K562 (cell line): ENCODE data around the gene CCSER1. TPM values are rescaled to one million over a fixed set of nuclear protein-coding genes. Genes with fewer than 3 reads are reported as not detected.

ENCODE experiments used
- ATAC-seq: fragments of 200-7000 bp; cut with Tn5 transposase; 3 replicates; pipeline ENCODE4 v1.9.1; 2020; ENCODE audit warnings: moderate library complexity
- BruUV-seq: library from RNA; stranded (reverse); fragments of 400-500 nt; replicated peaks from 2 replicates; lab custom pipeline; 2021; lab: Mats Ljungman, UMichigan
- CTCF ChIA-PET: fragments of 300-600 bp; formaldehyde crosslinking; extraction: SDS; loops from one replicate; lab custom pipeline; 2021; ENCODE audit warnings: low intra/inter-chr PET ratio; lab: Yijun Ruan, JAX
- POLR2A ChIA-PET: fragments of 300-600, 350-650 bp; sonication (Branson Sonifier 250); formaldehyde crosslinking; extraction: SDS; loops from one replicate; lab custom pipeline; 2021; ENCODE audit warnings: antibody characterized with exemption, inconsistent platforms; lab: Yijun Ruan, JAX
- DNase-seq, 4 experiments: peaks; one replicate each; pipeline versions ENCODE4 v3.0.0 to v3.0.0-alpha.2; 2011 to 2018; ENCODE audit warnings: low spot score in 3 of 4, mixed read lengths in 3 of 4; ENCODE audit errors: extremely low read depth in 1 of 4
- FAIRE-seq: peaks from 2 replicates; lab custom pipeline; 2011; peaks lifted over from hg19 to GRCh38; lab: Jason Lieb, UNC
- H2AFZ ChIP-seq: 2 replicates; pipeline ENCODE4 v1.6.0; 2011; ENCODE audit warnings: low read depth, low read length, control low read depth, inconsistent platforms
- H3K27ac ChIP-seq: fragments of 200-600 bp; 3 replicates; pipeline ENCODE4 v1.8.0; 2011; ENCODE audit warnings: low read depth, mild to moderate bottlenecking, control low read depth, inconsistent platforms, low read length, moderate library complexity, mixed read lengths; ENCODE audit errors: extremely low read depth
- H3K27me3 ChIP-seq, 2 experiments: fragments of 300-600 bp in 1 of 2; 2 replicates in 1 of 2; 3 replicates in 1 of 2; pipeline versions ENCODE4 v1.6.0 to v1.8.0; 2011; ENCODE audit warnings: inconsistent platforms in 2 of 2, low read length in 2 of 2, mild to moderate bottlenecking in 1 of 2, mixed read lengths in 1 of 2, moderate library complexity in 1 of 2; ENCODE audit not compliant: control insufficient read depth in 2 of 2, insufficient read depth in 2 of 2
- H3K36me3 ChIP-seq: fragments of 300-600 bp; 3 replicates; pipeline ENCODE4 v1.8.0; 2011; ENCODE audit warnings: mild to moderate bottlenecking, low read length, inconsistent platforms; ENCODE audit not compliant: control insufficient read depth, insufficient read depth
- H3K4me1 ChIP-seq, 2 experiments: fragments of 200-600 bp in 1 of 2; replicated peaks in 1 of 2; 2 replicates in 1 of 2; 3 replicates in 1 of 2; pipeline versions ENCODE4 v1.5.1 to v1.8.0; 2011; ENCODE audit warnings: inconsistent platforms in 2 of 2, low read length in 2 of 2, mild to moderate bottlenecking in 1 of 2, mixed read lengths in 1 of 2, moderate library complexity in 1 of 2; ENCODE audit not compliant: control insufficient read depth in 2 of 2, insufficient read depth in 2 of 2
- H3K4me2 ChIP-seq: 2 replicates; pipeline ENCODE4 v1.6.1; 2011; ENCODE audit warnings: low read length, control low read depth, inconsistent platforms, mixed read lengths; ENCODE audit not compliant: insufficient read depth
- H3K4me3 ChIP-seq: fragments of 200-600 bp; sonication (generic), shearing (Covaris generic); 2 replicates; pipeline ENCODE4 v1.5.1; 2016; ENCODE audit warnings: control low read depth, inconsistent platforms
- H3K79me2 ChIP-seq: fragments of 200-600 bp; 3 replicates; pipeline ENCODE4 v1.8.0; 2011; ENCODE audit warnings: low read length, inconsistent platforms; ENCODE audit not compliant: control insufficient read depth, insufficient read depth
- H3K9ac ChIP-seq, 2 experiments: 2 replicates each; pipeline versions ENCODE4 v1.6.0 to v1.6.1; 2011; ENCODE audit warnings: low read depth in 2 of 2, low read length in 2 of 2, control low read depth in 1 of 2, inconsistent platforms in 1 of 2, mild to moderate bottlenecking in 1 of 2, mixed read lengths in 1 of 2; ENCODE audit not compliant: insufficient read depth in 1 of 2
- H3K9me1 ChIP-seq: one replicate; pipeline ENCODE4 v1.6.0; 2011; ENCODE audit warnings: inconsistent platforms, mild to moderate bottlenecking, low read length, moderate library complexity; ENCODE audit not compliant: control insufficient read depth, insufficient read depth
- H3K9me3 ChIP-seq: replicated peaks from 2 replicates; pipeline ENCODE4 v1.5.1; 2011; ENCODE audit warnings: low read depth, low read length, inconsistent platforms; ENCODE audit not compliant: control insufficient read depth, insufficient read depth
- H4K20me1 ChIP-seq: replicated peaks from 2 replicates; pipeline ENCODE4 v1.6.1; 2011; ENCODE audit warnings: low read length, inconsistent platforms, mixed read lengths; ENCODE audit not compliant: control insufficient read depth, insufficient read depth
- C11orf30 ChIP-seq: fragments of 450-650 bp; IDR thresholded peaks from 2 replicates; pipeline ENCODE4 v1.6.1; 2016; ENCODE audit warnings: low read depth, mild to moderate bottlenecking
- CBFA2T2 ChIP-seq: fragments of 450-650 bp; conservative IDR thresholded peaks from 2 replicates; pipeline ENCODE4 v1.6.1; 2017; ENCODE audit warnings: mild to moderate bottlenecking
- CREB3L1 ChIP-seq: fragments of 450-650 bp; IDR thresholded peaks from 2 replicates; pipeline ENCODE4 v1.6.1; 2014; ENCODE audit warnings: low read depth, mild to moderate bottlenecking, moderate library complexity, borderline replicate concordance
- CREBBP ChIP-seq: IDR thresholded peaks from one replicate; pipeline ENCODE4 v1.6.1; 2012; ENCODE audit warnings: low read depth, mild to moderate bottlenecking, control low read depth, inconsistent platforms, low read length
- DDX20 ChIP-seq: fragments of 450-650 bp; IDR thresholded peaks from 2 replicates; pipeline ENCODE4 v1.6.1; 2016; ENCODE audit warnings: missing genetic modification characterization, low read depth, mild to moderate bottlenecking, missing compliant biosample characterization, moderate library complexity
- EWSR1 ChIP-seq: fragments of 450-650 bp; IDR thresholded peaks from 2 replicates; pipeline ENCODE4 v1.6.1; 2018; ENCODE audit warnings: borderline replicate concordance, mild to moderate bottlenecking, low read depth, moderate library complexity; ENCODE audit not compliant: partially characterized antibody
- LARP7 ChIP-seq: fragments of 450-650 bp; IDR thresholded peaks from 2 replicates; pipeline ENCODE4 v1.6.1; 2016
- PPARD ChIP-seq: fragments of 250-450 bp; sonication (Bioruptor Pico); IDR thresholded peaks from 2 replicates; pipeline ENCODE4 v1.8.0; 2022; ENCODE audit warnings: inconsistent platforms, mild to moderate bottlenecking, moderate library complexity
- PYGO2 ChIP-seq: fragments of 450-650 bp; IDR thresholded peaks from 2 replicates; pipeline ENCODE4 v1.6.1; 2016; ENCODE audit warnings: mild to moderate bottlenecking, missing genetic modification characterization, moderate library complexity, missing compliant biosample characterization
- RBM25 ChIP-seq: fragments of 200-400 bp; formaldehyde crosslinking; IDR thresholded peaks from 2 replicates; pipeline ENCODE4 v1.6.1; 2018; ENCODE audit warnings: low read length, low read depth, moderate library complexity; ENCODE audit not compliant: severe bottlenecking
- RFX5 ChIP-seq: IDR thresholded peaks from 2 replicates; pipeline ENCODE4 v1.6.1; 2011; ENCODE audit warnings: low read depth, mild to moderate bottlenecking, improper control_type of control experiment, low read length
- STAG1 ChIP-seq: sonication (generic); formaldehyde crosslinking; IDR thresholded peaks from 2 replicates; pipeline ENCODE4 v1.5.0; 2020; ENCODE audit warnings: missing genetic modification reagents, borderline replicate concordance
- TEAD4 ChIP-seq, 2 experiments: sonication (generic) in 1 of 2; formaldehyde crosslinking in 1 of 2; IDR thresholded peaks; 2 replicates each; pipeline versions ENCODE4 v1.6.1 to v1.8.0; 2012 to 2022; ENCODE audit warnings: borderline replicate concordance in 1 of 2, inconsistent platforms in 1 of 2, low read length in 1 of 2, mild to moderate bottlenecking in 1 of 2, missing genetic modification reagents in 1 of 2
- TFAM ChIP-seq: fragments of 250-450 bp; sonication (Bioruptor Pico); conservative IDR thresholded peaks from 2 replicates; pipeline ENCODE4 v1.5.0; 2021; ENCODE audit warnings: mild to moderate bottlenecking, moderate library complexity
- ZNF165 ChIP-seq: fragments of 250-450 bp; sonication (Bioruptor Pico); IDR thresholded peaks from 2 replicates; pipeline ENCODE4 v1.4.0; 2020; ENCODE audit warnings: borderline replicate concordance
- ZNF24 ChIP-seq: fragments of 450-650 bp; IDR thresholded peaks from 2 replicates; pipeline ENCODE4 v1.6.1; 2016
- ZNF3 ChIP-seq: fragments of 250-450 bp; sonication (Bioruptor Pico); IDR thresholded peaks from 2 replicates; pipeline ENCODE4 v1.5.0; 2021; ENCODE audit warnings: mild to moderate bottlenecking, moderate library complexity
- ZNF639 ChIP-seq, 2 experiments: fragments of 200-800 bp in 1 of 2; sonication (Bioruptor generic) in 1 of 2; sonication (generic) in 1 of 2; formaldehyde crosslinking in 1 of 2; IDR thresholded peaks in 1 of 2; conservative IDR thresholded peaks in 1 of 2; 2 replicates each; pipeline versions ENCODE4 v1.5.0 to v1.6.1; 2016 to 2020; ENCODE audit warnings: missing compliant biosample characterization in 1 of 2, missing genetic modification characterization in 1 of 2, missing genetic modification reagents in 1 of 2
- WGBS: fragments of 100-300 bp; shearing (Covaris generic); methylation state at CpG from one replicate; pipeline ENCODE4 v1.1.6; 2016; ENCODE audit warnings: low coverage, mixed read lengths; ENCODE audit not compliant: insufficient coverage; ENCODE audit errors: missing lambda C conversion rate; 5-methylcytosine and 5-hydroxymethylcytosine counted together
- in situ Hi-C: fragments of 300-500 bp; cut with MboI; formaldehyde crosslinking; loops from 4 replicates; pipeline ENCODE4 v1.15.0; 2018; ENCODE audit warnings: inconsistent platforms, mixed read lengths
- intact Hi-C: fragments of 100-400 bp; cut with micrococcal nuclease; formaldehyde crosslinking; loops from 2 replicates; pipeline ENCODE4 v1.14.2; 2022
- polyA plus RNA-seq, 8 experiments: library from polyadenylated mRNA; depleted of rRNA in 4 of 8; stranded (reverse) in 5 of 8; unstranded in 3 of 8; fragments of >200 nt; fragmentation: Nextera tagmentation in 2 of 8; fragmentation: Illumina TruSeq in 1 of 8; extraction: Ambion mirVana in 2 of 8; extraction: Trizol in 1 of 8; gene quantifications; 2 replicates each; pipeline versions ENCODE4 v1.2.1 to v1.2.3, GENCODE V29; 2011 to 2014; ENCODE audit warnings: inconsistent platforms in 1 of 8, missing spikeins in 1 of 8
- total RNA-seq, 7 experiments: library from RNA; depleted of rRNA in 6 of 7; stranded (reverse); fragments of >200 nt in 6 of 7; fragmentation: Illumina TruSeq in 2 of 7; extraction: Trizol in 2 of 7; gene quantifications; 2 replicates each; pipeline versions ENCODE4 v1.2.1 to v1.2.3, GENCODE V29; 2011 to 2021; ENCODE audit warnings: low replicate concordance in 1 of 7
- TF ChIP-seq, protein P1 (sequence below): fragments of 250-450 bp; sonication (Bioruptor Pico); IDR thresholded peaks from 2 replicates; pipeline ENCODE4 v1.8.0; 2021; ENCODE audit warnings: moderate library complexity, mild to moderate bottlenecking, inconsistent platforms
- TF ChIP-seq, protein P2 (sequence below): fragments of 250-450 bp; sonication (Bioruptor Pico); IDR thresholded peaks from 2 replicates; pipeline ENCODE4 v1.8.0; 2021; ENCODE audit warnings: moderate library complexity, mild to moderate bottlenecking, inconsistent platforms

The CCSER1 gene
- total and polyA plus RNA-seq, 9 of the 15 experiments (the other 6 are each of a cell fraction or from before 2014, with no cell fraction given), result not detected

DNA sequence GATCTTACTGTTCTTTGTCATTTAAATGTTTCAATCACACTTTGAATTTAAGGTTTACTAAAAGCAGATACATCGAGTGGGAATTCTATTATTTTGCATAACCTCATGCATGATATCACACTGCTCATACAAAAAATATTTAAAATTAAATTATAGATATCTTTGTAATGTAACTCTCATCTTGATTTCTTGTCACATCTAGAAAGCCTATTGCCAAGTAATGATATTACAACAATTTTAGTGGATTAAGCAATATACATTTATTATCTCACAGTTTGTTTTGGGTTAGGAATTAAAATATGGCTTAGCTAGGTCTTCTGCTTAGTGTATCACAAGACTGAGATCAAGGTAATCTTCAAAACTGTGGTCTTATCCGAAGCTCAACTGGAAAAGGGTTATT is 865.0 kb downstream of the CCSER1 start:
- in situ Hi-C loops, result no loop called here
- BruUV-seq, result no TSS peak
- Histone ChIP-seq H3K79me2 (no peaks in the 10 kb centered on the region), H3K9me3 (no peaks in the 10 kb centered on the region), H3K36me3 (no peaks in the 10 kb centered on the region), H3K4me1 (no peaks in the 10 kb centered on the region), H3K27ac (no peak overlapping the region), H3K9ac (no peak overlapping the region), H4K20me1 (no peaks in the 10 kb centered on the region), H2AFZ (no peak overlapping the region), H3K9me1 (no peaks in the 10 kb centered on the region), H3K4me3 (no peak overlapping the region), H3K4me2 (no peak overlapping the region), H3K27me3 (no peaks in the 10 kb centered on the region)
- no peak for DNase-seq
- TF ChIP-seq TEAD4 (IDR thresholded peaks at IDR 0.05; ENCODE audit: low read length) (no peak), TEAD4 (CRISPR knock-in tag; IDR thresholded peaks at IDR 0.05; ENCODE audit: borderline replicate concordance) (no peak), ZNF24 (no peak), PPARD (no peak), CREB3L1 (no peak), PYGO2 (no peak), ZNF165 (CRISPR knock-in tag) (no peak), ZNF3 (CRISPR knock-in tag) (no peak), C11orf30 (no peak), ZNF639 (CRISPR knock-in tag; conservative IDR thresholded peaks at IDR 0.05 in 1 of 2, IDR thresholded peaks at IDR 0.05 in 1 of 2) (no peak), LARP7 (no peak), CREBBP (no peak), EWSR1 (no peak), STAG1 (CRISPR knock-in tag) (no peak), TFAM (no peak), RFX5 (no peak), DDX20 (tag) (no peak), RBM25 (no peak), CBFA2T2 (no peak)
- TF ChIP-seq, protein P1, sequence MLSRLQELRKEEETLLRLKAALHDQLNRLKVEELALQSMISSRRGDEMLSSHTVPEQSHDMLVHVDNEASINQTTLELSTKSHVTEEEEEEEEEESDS (CRISPR knock-in tag), result no peak
- TF ChIP-seq, protein P2, sequence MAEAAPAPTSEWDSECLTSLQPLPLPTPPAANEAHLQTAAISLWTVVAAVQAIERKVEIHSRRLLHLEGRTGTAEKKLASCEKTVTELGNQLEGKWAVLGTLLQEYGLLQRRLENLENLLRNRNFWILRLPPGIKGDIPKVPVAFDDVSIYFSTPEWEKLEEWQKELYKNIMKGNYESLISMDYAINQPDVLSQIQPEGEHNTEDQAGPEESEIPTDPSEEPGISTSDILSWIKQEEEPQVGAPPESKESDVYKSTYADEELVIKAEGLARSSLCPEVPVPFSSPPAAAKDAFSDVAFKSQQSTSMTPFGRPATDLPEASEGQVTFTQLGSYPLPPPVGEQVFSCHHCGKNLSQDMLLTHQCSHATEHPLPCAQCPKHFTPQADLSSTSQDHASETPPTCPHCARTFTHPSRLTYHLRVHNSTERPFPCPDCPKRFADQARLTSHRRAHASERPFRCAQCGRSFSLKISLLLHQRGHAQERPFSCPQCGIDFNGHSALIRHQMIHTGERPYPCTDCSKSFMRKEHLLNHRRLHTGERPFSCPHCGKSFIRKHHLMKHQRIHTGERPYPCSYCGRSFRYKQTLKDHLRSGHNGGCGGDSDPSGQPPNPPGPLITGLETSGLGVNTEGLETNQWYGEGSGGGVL, result no peak
- WGBS, result 0% methylated on average over 2 of the region's 2 CpGs
- CTCF ChIA-PET, result no interaction called here
- intact Hi-C loops, result no loop called here
- no peak for ATAC-seq
- no peak for FAIRE-seq
- POLR2A ChIA-PET, result no interaction called here
